K562 (cell line): Measurements from ENCODE around the gene NOM1. TPM values are rescaled to one million over a fixed set of nuclear protein-coding genes. Genes with fewer than 3 reads are reported as not detected.

Experiments
- ATAC-seq: fragments of 200-7000 bp; cut with Tn5 transposase; 3 replicates; pipeline ENCODE4 v1.9.1; 2020; ENCODE audit warnings: moderate library complexity
- BruUV-seq: library from RNA; stranded (reverse); fragments of 400-500 nt; replicated peaks from 2 replicates; lab custom pipeline; 2021; lab: Mats Ljungman, UMichigan
- CTCF ChIA-PET: fragments of 300-600 bp; formaldehyde crosslinking; extraction: SDS; loops from one replicate; lab custom pipeline; 2021; ENCODE audit warnings: low intra/inter-chr PET ratio; lab: Yijun Ruan, JAX
- POLR2A ChIA-PET: fragments of 300-600, 350-650 bp; sonication (Branson Sonifier 250); formaldehyde crosslinking; extraction: SDS; loops from one replicate; lab custom pipeline; 2021; ENCODE audit warnings: antibody characterized with exemption, inconsistent platforms; lab: Yijun Ruan, JAX
- DNase-seq, 4 experiments: peaks; one replicate each; pipeline versions ENCODE4 v3.0.0 to v3.0.0-alpha.2; 2011 to 2018; ENCODE audit warnings: low spot score in 3 of 4, mixed read lengths in 3 of 4; ENCODE audit errors: extremely low read depth in 1 of 4
- FAIRE-seq: peaks from 2 replicates; lab custom pipeline; 2011; peaks lifted over from hg19 to GRCh38; lab: Jason Lieb, UNC
- H2AFZ ChIP-seq: 2 replicates; pipeline ENCODE4 v1.6.0; 2011; ENCODE audit warnings: low read depth, low read length, control low read depth, inconsistent platforms
- H3K27ac ChIP-seq: fragments of 200-600 bp; 3 replicates; pipeline ENCODE4 v1.8.0; 2011; ENCODE audit warnings: low read depth, mild to moderate bottlenecking, control low read depth, inconsistent platforms, low read length, moderate library complexity, mixed read lengths; ENCODE audit errors: extremely low read depth
- H3K27me3 ChIP-seq, 2 experiments: fragments of 300-600 bp in 1 of 2; 2 replicates in 1 of 2; 3 replicates in 1 of 2; pipeline versions ENCODE4 v1.6.0 to v1.8.0; 2011; ENCODE audit warnings: inconsistent platforms in 2 of 2, low read length in 2 of 2, mild to moderate bottlenecking in 1 of 2, mixed read lengths in 1 of 2, moderate library complexity in 1 of 2; ENCODE audit not compliant: control insufficient read depth in 2 of 2, insufficient read depth in 2 of 2
- H3K36me3 ChIP-seq: fragments of 300-600 bp; 3 replicates; pipeline ENCODE4 v1.8.0; 2011; ENCODE audit warnings: mild to moderate bottlenecking, low read length, inconsistent platforms; ENCODE audit not compliant: control insufficient read depth, insufficient read depth
- H3K4me1 ChIP-seq, 2 experiments: fragments of 200-600 bp in 1 of 2; replicated peaks in 1 of 2; 2 replicates in 1 of 2; 3 replicates in 1 of 2; pipeline versions ENCODE4 v1.5.1 to v1.8.0; 2011; ENCODE audit warnings: inconsistent platforms in 2 of 2, low read length in 2 of 2, mild to moderate bottlenecking in 1 of 2, mixed read lengths in 1 of 2, moderate library complexity in 1 of 2; ENCODE audit not compliant: control insufficient read depth in 2 of 2, insufficient read depth in 2 of 2
- H3K4me2 ChIP-seq: 2 replicates; pipeline ENCODE4 v1.6.1; 2011; ENCODE audit warnings: low read length, control low read depth, inconsistent platforms, mixed read lengths; ENCODE audit not compliant: insufficient read depth
- H3K4me3 ChIP-seq: fragments of 200-600 bp; sonication (generic), shearing (Covaris generic); 2 replicates; pipeline ENCODE4 v1.5.1; 2016; ENCODE audit warnings: control low read depth, inconsistent platforms
- H3K79me2 ChIP-seq: fragments of 200-600 bp; 3 replicates; pipeline ENCODE4 v1.8.0; 2011; ENCODE audit warnings: low read length, inconsistent platforms; ENCODE audit not compliant: control insufficient read depth, insufficient read depth
- H3K9ac ChIP-seq, 2 experiments: 2 replicates each; pipeline versions ENCODE4 v1.6.0 to v1.6.1; 2011; ENCODE audit warnings: low read depth in 2 of 2, low read length in 2 of 2, control low read depth in 1 of 2, inconsistent platforms in 1 of 2, mild to moderate bottlenecking in 1 of 2, mixed read lengths in 1 of 2; ENCODE audit not compliant: insufficient read depth in 1 of 2
- H3K9me1 ChIP-seq: one replicate; pipeline ENCODE4 v1.6.0; 2011; ENCODE audit warnings: inconsistent platforms, mild to moderate bottlenecking, low read length, moderate library complexity; ENCODE audit not compliant: control insufficient read depth, insufficient read depth
- H3K9me3 ChIP-seq: replicated peaks from 2 replicates; pipeline ENCODE4 v1.5.1; 2011; ENCODE audit warnings: low read depth, low read length, inconsistent platforms; ENCODE audit not compliant: control insufficient read depth, insufficient read depth
- H4K20me1 ChIP-seq: replicated peaks from 2 replicates; pipeline ENCODE4 v1.6.1; 2011; ENCODE audit warnings: low read length, inconsistent platforms, mixed read lengths; ENCODE audit not compliant: control insufficient read depth, insufficient read depth
- ARID2 ChIP-seq: fragments of 450-650 bp; IDR thresholded peaks from 2 replicates; pipeline ENCODE4 v1.6.1; 2017; ENCODE audit warnings: antibody characterized with exemption, mild to moderate bottlenecking
- BACH1 ChIP-seq: fragments of 200-800 bp; sonication (Bioruptor generic); IDR thresholded peaks from 2 replicates; pipeline ENCODE4 v1.6.1; 2016; ENCODE audit warnings: missing genetic modification characterization, missing compliant biosample characterization
- CSDE1 ChIP-seq, 2 experiments: fragments of 450-650 bp; IDR thresholded peaks; 2 replicates each; pipeline ENCODE4 v1.6.1; 2016; ENCODE audit warnings: mild to moderate bottlenecking in 1 of 2
- FOXA3 ChIP-seq, 2 experiments: fragments of 450-650 bp in 1 of 2; sonication (generic) in 1 of 2; formaldehyde crosslinking; IDR thresholded peaks in 1 of 2; conservative IDR thresholded peaks in 1 of 2; 2 replicates each; pipeline versions ENCODE4 v1.4.0 to v1.8.0; 2020 to 2022; ENCODE audit warnings: mild to moderate bottlenecking in 2 of 2, missing genetic modification reagents in 1 of 2
- HCFC1 ChIP-seq: IDR thresholded peaks from 2 replicates; pipeline ENCODE4 v1.6.1; 2012; ENCODE audit warnings: low read depth, low read length, improper control_type of control experiment
- IFI16 ChIP-seq: fragments of 250-450 bp; sonication (Bioruptor Pico); IDR thresholded peaks from 2 replicates; pipeline ENCODE4 v2.1.2; 2022; ENCODE audit warnings: mild to moderate bottlenecking, inconsistent platforms
- MCM2 ChIP-seq: fragments of 450-650 bp; IDR thresholded peaks from 2 replicates; pipeline ENCODE4 v1.6.1; 2017; ENCODE audit warnings: low read depth, mild to moderate bottlenecking
- MTA1 ChIP-seq: fragments of 450-650 bp; IDR thresholded peaks from 2 replicates; pipeline ENCODE4 v1.6.1; 2017; ENCODE audit warnings: borderline replicate concordance
- NCOA1 ChIP-seq: fragments of 450-650 bp; IDR thresholded peaks from 2 replicates; pipeline ENCODE4 v1.6.1; 2016; ENCODE audit warnings: low read depth
- PHB2 ChIP-seq: fragments of 450-650 bp; IDR thresholded peaks from 2 replicates; pipeline ENCODE4 v1.6.1; 2017; ENCODE audit warnings: low read depth
- SUPT5H ChIP-seq: fragments of 450-650 bp; IDR thresholded peaks from 2 replicates; pipeline ENCODE4 v1.6.1; 2016
- TEAD2 ChIP-seq: fragments of 450-650 bp; IDR thresholded peaks from 2 replicates; pipeline ENCODE4 v1.6.1; 2016; ENCODE audit warnings: missing genetic modification characterization, control low read depth, missing compliant biosample characterization
- THRAP3 ChIP-seq: fragments of 450-650 bp; IDR thresholded peaks from 2 replicates; pipeline ENCODE4 v1.6.1; 2016; ENCODE audit warnings: mild to moderate bottlenecking, inconsistent platforms, borderline replicate concordance
- ZNF253 ChIP-seq: fragments of 250-450 bp; sonication (Bioruptor Pico); conservative IDR thresholded peaks from 2 replicates; pipeline ENCODE4 v1.6.1; 2021; ENCODE audit warnings: mild to moderate bottlenecking
- WGBS: fragments of 100-300 bp; shearing (Covaris generic); methylation state at CpG from one replicate; pipeline ENCODE4 v1.1.6; 2016; ENCODE audit warnings: low coverage, mixed read lengths; ENCODE audit not compliant: insufficient coverage; ENCODE audit errors: missing lambda C conversion rate; 5-methylcytosine and 5-hydroxymethylcytosine counted together
- in situ Hi-C: fragments of 300-500 bp; cut with MboI; formaldehyde crosslinking; loops from 4 replicates; pipeline ENCODE4 v1.15.0; 2018; ENCODE audit warnings: inconsistent platforms, mixed read lengths
- intact Hi-C: fragments of 100-400 bp; cut with micrococcal nuclease; formaldehyde crosslinking; loops from 2 replicates; pipeline ENCODE4 v1.14.2; 2022
- polyA plus RNA-seq, 8 experiments: library from polyadenylated mRNA; depleted of rRNA in 4 of 8; stranded (reverse) in 5 of 8; unstranded in 3 of 8; fragments of >200 nt; fragmentation: Nextera tagmentation in 2 of 8; fragmentation: Illumina TruSeq in 1 of 8; extraction: Ambion mirVana in 2 of 8; extraction: Trizol in 1 of 8; gene quantifications; 2 replicates each; pipeline versions ENCODE4 v1.2.1 to v1.2.3, GENCODE V29; 2011 to 2014; ENCODE audit warnings: inconsistent platforms in 1 of 8, missing spikeins in 1 of 8
- total RNA-seq, 7 experiments: library from RNA; depleted of rRNA in 6 of 7; stranded (reverse); fragments of >200 nt in 6 of 7; fragmentation: Illumina TruSeq in 2 of 7; extraction: Trizol in 2 of 7; gene quantifications; 2 replicates each; pipeline versions ENCODE4 v1.2.1 to v1.2.3, GENCODE V29; 2011 to 2021; ENCODE audit warnings: low replicate concordance in 1 of 7
- TF ChIP-seq, protein P1 (sequence below), 2 experiments: fragments of 450-650 bp; IDR thresholded peaks; 2 replicates each; pipeline ENCODE4 v1.6.1; 2016; ENCODE audit warnings: mild to moderate bottlenecking in 2 of 2, borderline replicate concordance in 1 of 2, low read depth in 1 of 2, moderate library complexity in 1 of 2

Gene NOM1
- total and polyA plus RNA-seq, 9 of the 15 experiments (the other 6 are each of a cell fraction or from before 2014, with no cell fraction given), result 6.8 to 47.3 (median 37.4) TPM

DNA sequence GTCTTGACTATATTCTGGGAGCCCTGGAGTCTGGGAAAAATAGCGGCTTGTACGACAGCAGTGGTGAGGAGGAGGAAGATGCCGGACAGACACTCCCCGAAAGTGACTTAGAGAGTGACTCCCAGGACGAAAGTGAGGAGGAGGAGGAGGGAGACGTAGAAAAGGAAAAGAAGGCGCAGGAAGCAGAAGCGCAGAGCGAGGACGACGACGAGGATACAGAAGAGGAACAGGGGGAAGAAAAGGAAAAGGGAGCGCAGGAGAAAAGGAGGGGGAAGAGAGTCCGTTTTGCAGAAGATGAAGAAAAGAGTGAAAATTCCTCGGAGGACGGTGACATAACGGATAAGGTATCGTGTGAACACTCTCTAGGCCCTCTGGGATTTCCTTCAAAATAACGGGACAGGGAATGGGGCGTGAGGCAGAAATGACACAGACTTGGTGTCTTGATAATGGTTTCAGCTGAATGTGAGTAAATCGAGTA, 908 bp downstream of the NOM1 start:
- Histone ChIP-seq H3K9me3 (no peaks in the 10 kb centered on the region), H3K79me2 (peaks cover 70% of the 10 kb centered on the region), H3K4me3 (peak overlapping the region; percentile 95), H3K9ac (peak overlapping the region; percentile 89 to 99), H3K9me1 (no peaks in the 10 kb centered on the region), H3K27ac (peak overlapping the region; percentile 85), H3K4me2 (peak overlapping the region; percentile 97), H4K20me1 (peaks cover 37% of the 10 kb centered on the region), H3K4me1 (peaks cover 20 to 25% of the 10 kb centered on the region in 2 experiments; a peak in 4 of 5 replicates), H3K36me3 (peaks cover 40% of the 10 kb centered on the region), H3K27me3 (no peaks in the 10 kb centered on the region), H2AFZ (peak overlapping the region; percentile 85; the same call in 1 of the 2 replicates)
- under 1% methylated on average over 21 of the region's 21 CpGs for WGBS
- intact Hi-C loops, result loop anchor here (2.0 to 5.0 kb wide), 2 partner anchors 42 to 322 kb away; no protein-coding TSS in a partner anchor
- no TSS peak for BruUV-seq
- POLR2A ChIA-PET, result interaction anchor here (0.5 to 2.8 kb wide), 11 partner anchors 14 to 932 kb away, joined by 3 to 10 read pairs (median 4); partner anchors contain the start of gene LMBR1
- DNase-seq (peak in 1 of 4 experiments; percentile 41), FAIRE-seq (no peak), ATAC-seq (peak; percentile 7)
- in situ Hi-C loops, result no loop called here
- CTCF ChIA-PET, result interaction anchor here (0.8 kb wide), 1 partner anchor 300 kb away, joined by 5 read pairs; no protein-coding TSS in a partner anchor
- TF ChIP-seq MCM2 (no peak), ZNF253 (CRISPR knock-in tag) (0 out of 2 replicates have a peak, but pooled peaks have one; percentile 5), HCFC1 (no peak), SUPT5H (peak; percentile 11), NCOA1 (0 out of 2 replicates have a peak, but pooled peaks have one; percentile 32), TEAD2 (tag) (no peak), THRAP3 (peak; percentile 82), CSDE1 (IDR thresholded peaks at IDR 0.05) (0 out of 4 replicates have a peak, but pooled peaks of 1 of the 2 experiments have one; percentile 27), IFI16 (CRISPR knock-in tag) (no peak), BACH1 (no peak), ARID2 (peak; percentile 68; the same call in 1 of the 2 replicates), PHB2 (peak; percentile 41; the same call in 1 of the 2 replicates), FOXA3 (CRISPR knock-in tag; conservative IDR thresholded peaks at IDR 0.05 in 1 of 2, IDR thresholded peaks at IDR 0.05 in 1 of 2) (no peak), MTA1 (0 out of 2 replicates have a peak, but pooled peaks have one; percentile 31)
- TF ChIP-seq, protein P1, sequence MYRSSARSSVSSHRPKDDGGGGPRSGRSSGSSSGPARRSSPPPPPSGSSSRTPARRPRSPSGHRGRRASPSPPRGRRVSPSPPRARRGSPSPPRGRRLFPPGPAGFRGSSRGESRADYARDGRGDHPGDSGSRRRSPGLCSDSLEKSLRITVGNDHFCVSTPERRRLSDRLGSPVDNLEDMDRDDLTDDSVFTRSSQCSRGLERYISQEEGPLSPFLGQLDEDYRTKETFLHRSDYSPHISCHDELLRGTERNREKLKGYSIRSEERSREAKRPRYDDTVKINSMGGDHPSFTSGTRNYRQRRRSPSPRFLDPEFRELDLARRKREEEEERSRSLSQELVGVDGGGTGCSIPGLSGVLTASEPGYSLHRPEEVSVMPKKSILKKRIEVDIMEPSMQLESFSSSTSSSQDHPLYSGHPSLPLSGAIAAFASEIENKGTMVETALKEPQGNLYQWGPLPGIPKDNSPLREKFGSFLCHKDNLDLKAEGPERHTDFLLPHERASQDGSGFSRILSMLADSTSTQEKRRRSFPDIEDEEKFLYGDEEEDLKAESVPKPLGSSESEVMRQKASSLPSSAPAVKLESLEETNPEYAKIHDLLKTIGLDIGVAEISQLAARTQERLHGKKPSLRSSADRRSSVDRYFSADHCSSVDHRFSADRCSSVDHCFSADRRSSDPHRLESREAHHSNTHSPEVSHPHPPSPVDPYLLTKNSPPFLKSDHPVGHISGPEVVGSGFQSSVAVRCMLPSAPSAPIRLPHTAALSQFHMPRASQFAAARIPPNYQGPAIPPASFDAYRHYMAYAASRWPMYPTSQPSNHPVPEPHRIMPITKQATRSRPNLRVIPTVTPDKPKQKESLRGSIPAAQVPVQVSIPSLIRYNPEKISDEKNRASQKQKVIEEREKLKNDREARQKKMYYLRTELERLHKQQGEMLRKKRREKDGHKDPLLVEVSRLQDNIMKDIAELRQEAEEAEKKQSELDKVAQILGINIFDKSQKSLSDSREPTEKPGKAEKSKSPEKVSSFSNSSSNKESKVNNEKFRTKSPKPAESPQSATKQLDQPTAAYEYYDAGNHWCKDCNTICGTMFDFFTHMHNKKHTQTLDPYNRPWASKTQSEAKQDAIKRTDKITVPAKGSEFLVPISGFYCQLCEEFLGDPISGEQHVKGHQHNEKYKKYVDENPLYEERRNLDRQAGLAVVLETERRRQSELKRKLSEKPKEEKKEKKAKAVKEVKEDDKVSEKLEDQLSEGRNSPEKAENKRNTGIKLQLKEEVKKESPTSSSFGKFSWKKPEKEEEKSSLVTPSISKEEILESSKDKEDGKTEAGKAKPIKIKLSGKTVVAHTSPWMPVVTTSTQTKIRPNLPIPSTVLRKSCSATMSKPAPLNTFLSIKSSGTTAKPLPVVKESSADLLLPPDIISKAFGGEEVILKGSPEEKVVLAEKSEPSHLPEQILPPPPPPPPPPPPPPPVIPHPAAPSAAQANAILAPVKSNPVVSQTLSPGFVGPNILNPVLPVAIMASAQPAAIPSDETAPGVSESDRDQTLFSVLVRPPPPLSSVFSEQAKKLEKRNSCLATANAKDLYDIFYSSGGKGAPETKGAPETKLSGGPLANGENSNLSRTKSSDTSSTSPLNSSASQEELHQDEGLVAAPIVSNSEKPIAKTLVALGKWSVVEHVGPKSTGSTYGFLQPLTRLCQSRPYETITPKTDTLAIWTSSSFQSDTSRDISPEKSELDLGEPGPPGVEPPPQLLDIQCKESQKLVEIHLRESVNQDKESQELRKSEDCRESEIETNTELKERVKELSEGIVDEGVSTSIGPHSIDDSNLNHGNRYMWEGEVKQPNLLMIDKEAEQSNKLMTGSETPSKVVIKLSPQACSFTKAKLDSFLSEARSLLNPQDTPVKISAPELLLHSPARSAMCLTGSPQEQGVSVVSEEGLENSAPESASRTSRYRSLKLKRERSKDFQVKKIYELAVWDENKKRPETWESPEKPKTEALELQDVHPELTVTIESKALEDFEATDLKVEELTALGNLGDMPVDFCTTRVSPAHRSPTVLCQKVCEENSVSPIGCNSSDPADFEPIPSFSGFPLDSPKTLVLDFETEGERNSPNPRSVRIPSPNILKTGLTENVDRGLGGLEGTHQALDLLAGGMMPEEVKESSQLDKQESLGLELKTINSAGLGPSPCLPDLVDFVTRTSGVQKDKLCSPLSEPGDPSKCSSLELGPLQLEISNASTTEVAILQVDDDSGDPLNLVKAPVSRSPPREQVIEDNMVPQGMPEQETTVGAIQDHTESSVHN (IDR thresholded peaks at IDR 0.05; ENCODE audit: borderline replicate concordance in 1 of 2, low read depth in 1 of 2), result 0 out of 4 replicates have a peak, but pooled peaks of 1 of the 2 experiments have one; percentile 17
